Endometrial microvascular endothelial cells (primary cell): ENCODE results near the gene TPI1. TPM values are rescaled to one million over a fixed set of nuclear protein-coding genes. Genes with fewer than 3 reads are reported as not detected.

Source experiments
- in situ Hi-C: cut with HindIII; loops from 2 replicates; pipeline ENCODE4 v1.10.0; 2017; ENCODE audit warnings: low sequenced_read_pairs, low pct_unique_long_range_greater_than_20kb; ENCODE audit errors: inconsistent ontology term
- total RNA-seq: library from RNA; depleted of rRNA; stranded (reverse); fragments of >200 nt; gene quantifications from one replicate; pipeline ENCODE4 v1.2.3, GENCODE V29; 2015; ENCODE audit errors: inconsistent ontology term

TPI1 gene
- total RNA-seq, 1 donor from 2014 or later: 1,455 TPM

DNA sequence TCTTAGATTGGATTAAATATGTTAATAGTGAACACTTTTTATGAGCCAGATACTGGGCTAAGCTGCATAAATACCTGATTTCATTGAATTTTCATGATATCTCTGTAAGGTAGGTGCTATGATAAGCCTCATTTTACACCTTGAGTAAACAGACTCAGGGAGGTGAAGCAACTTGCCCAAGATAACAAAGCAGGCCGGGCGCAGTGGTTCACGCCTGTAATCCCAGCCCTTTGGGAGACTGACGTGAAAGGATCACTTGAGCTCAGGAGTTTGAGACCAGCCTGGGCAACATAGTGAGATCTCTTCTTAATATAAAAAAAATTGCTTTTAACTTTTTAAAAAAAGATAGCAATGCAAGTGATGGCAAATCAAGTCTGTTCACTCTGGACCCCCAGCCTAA lies 25.3 kb upstream of the TPI1 start:
- in situ Hi-C loops: no loop called here

DNA sequence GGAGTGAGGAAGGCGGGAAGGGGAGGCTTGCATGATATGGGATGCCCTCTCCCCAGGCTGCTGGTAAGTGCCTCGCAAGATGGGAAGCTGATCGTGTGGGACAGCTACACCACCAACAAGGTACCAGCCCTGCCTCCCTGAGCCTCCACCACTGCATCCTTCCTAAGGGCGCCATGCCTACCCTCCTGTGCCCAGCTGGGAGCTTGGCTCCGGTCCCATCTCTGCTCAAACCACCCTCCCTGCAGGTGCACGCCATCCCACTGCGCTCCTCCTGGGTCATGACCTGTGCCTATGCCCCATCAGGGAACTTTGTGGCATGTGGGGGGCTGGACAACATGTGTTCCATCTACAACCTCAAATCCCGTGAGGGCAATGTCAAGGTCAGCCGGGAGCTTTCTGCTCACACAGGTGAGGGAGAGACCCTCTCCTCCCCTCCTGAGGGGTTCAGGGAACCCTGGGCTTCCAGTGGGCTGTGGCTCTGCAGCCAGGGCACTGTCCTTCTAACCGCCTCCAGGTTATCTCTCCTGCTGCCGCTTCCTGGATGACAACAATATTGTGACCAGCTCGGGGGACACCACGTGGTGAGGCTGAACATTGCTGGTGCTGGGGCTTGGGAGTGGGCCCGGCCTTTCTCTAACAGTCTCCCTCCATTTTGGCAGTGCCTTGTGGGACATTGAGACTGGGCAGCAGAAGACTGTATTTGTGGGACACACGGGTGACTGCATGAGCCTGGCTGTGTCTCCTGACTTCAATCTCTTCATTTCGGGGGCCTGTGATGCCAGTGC lies 24.0 kb upstream of the TPI1 start:
- in situ Hi-C loops: no loop called here

DNA sequence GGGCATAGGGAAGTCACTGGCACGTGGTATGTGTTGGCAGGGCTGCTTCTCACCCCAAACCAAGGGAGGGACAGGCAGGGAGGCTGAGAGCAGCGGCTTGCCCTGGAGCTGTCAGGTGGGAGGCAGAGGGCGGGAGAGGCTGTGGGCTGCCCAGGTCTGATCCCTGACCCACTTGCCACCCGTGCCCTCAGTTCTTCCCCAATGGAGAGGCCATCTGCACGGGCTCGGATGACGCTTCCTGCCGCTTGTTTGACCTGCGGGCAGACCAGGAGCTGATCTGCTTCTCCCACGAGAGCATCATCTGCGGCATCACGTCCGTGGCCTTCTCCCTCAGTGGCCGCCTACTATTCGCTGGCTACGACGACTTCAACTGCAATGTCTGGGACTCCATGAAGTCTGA lies 21.9 kb upstream of the TPI1 start:
- in situ Hi-C loops: no loop called here

DNA sequence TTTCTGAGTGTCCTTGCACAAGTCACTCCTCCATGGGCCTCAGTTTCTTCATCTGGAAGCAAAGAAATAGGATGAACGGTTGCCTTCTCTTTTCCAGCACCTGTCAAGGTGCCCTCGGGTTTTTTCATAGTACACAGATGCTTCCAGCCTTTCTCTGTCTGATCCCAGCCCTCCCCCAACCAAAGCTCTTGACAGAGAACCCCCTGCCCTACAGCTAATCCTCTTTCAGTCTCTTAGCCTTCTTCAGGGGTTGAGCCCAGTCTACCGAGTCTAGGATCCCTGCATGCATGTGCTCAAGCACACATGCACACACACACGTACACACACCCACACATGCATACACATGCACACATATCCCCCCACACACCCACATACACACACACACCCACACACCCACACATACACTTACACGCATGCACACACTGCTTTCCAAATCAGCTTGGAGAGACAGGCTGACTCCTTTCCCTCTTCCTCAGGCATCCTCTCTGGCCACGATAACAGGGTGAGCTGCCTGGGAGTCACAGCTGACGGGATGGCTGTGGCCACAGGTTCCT lies 20.9 kb upstream of the TPI1 start:
- in situ Hi-C loops: no loop called here

DNA sequence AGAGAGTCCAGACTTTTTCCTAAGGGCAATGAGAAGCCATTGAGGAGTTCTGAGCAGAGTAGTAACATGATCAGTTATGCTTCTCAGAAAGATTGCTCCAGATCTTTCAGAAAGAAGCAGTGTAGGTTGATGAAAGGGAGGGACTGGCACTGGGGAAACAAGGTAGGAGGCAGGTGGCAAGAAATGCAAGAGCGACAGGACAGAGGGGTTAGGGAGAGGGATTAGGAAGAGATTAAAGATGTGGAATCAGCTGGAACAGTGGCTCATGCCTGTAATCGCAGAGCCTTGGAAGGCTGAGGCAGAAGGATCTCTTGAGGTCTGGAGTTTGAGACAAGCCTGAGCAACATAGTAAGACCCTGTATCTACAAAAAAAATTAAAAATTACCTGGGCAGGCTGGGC lies 19.7 kb upstream of the TPI1 start:
- in situ Hi-C loops: no loop called here

DNA sequence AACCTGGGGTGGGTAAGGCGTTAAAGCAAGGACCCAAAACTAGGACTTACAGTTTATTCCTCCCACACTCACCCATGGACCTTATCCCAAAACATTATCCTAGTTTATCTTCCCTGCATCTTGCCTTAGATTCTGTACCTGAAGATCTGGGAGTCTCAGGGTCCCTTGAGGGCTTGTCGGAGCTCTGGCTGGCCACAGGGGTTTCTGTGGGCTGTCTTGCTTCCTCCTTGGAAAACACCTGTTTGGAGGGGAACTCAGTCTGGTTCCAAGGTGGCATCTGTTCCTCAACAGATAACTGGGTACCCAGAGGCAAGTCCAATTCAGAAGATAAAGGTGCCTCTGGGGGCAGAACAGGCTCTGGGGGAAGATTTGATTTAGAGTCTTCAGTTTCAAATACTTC lies 17.9 kb upstream of the TPI1 start:
- in situ Hi-C loops: no loop called here

DNA sequence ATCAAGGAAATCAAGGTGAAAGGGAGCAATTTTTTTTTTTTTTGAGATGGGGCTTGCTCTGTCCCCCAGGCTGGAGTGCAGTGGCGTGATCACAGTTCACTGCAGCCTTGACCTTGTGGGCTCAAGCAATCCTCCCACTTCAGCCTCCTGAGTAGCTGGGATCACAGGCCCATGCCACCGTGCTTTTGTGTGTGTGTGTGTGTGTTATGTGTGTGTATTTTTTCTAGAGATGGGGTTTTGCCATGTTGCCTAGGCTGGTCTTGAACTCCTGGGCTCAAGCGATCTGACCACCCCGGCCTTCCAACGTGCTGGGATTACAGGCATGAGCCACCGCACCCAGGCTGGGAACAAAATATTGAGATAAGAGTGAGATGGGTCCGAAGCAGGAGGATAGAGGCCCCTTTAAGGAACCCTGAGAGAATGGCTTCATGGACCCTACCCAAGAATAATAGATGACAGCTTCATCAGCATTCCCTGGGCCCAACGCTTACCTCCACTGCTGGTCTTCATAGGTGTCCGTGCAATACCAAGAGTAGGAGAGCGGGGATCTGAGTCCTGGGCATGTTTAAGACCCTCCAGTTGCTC lies 17.3 kb upstream of the TPI1 start:
- in situ Hi-C loops: no loop called here

DNA sequence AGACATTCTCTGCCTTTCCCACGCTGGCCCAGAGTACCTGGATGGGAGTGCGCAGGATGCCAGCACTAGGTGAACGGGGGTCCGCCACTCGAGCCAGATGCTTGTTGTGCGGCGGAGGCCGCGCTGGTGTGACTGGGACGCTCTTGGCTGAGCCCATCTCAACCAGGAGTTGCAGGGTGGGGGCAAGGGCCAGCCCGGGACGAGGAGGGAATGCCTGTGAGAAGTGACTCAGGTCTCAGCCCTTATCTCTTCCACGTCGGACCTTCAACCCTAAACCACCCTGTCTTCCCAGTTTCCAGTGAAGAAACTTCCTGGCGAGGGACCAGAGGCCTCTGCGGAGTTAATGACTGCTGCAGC lies 16.6 kb upstream of the TPI1 start:
- in situ Hi-C loops: no loop called here

DNA sequence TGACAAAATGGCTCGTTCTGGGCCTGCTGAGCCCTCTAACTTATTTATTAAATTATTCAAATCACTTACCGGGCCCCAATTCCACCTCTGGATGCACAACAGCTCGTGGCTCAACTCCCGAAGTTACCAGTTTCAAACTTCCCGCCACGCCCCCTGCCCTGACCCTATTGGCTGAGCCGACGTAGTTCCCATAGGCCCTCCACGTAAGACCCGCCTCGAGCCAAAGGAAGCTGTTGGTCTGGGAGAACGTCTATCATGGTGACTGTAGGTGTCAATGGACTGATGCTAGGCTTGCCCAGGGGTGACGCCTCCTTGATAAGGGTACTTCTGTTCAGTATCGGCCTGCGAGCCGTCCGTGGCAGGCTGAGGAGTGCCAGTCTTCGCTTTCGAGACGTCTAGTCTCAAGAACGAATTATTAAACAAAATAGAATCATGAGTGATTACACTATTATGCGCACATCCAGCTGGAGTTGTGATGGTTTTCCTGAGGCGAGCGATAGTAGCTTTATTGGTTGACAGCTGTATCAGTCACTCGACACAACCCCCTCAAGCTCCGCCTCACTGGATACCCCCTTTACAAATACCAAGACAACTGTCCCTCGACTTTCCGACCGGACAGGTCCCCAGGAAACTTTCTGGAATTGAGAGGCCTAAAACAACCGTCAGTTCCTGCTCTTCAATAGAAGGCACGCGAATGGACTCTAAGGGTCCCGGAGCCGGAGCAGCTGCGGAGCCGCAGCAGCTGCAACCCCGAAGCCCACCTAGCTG lies 16.0 kb upstream of the TPI1 start, which contains the start of gene CDCA3:
CDCA3 (minus strand) TSS at position 134 of the 768 bp plus-strand sequence. CDS start 334 bp downstream, outside the sequence.
- in situ Hi-C loops: no loop called here

DNA sequence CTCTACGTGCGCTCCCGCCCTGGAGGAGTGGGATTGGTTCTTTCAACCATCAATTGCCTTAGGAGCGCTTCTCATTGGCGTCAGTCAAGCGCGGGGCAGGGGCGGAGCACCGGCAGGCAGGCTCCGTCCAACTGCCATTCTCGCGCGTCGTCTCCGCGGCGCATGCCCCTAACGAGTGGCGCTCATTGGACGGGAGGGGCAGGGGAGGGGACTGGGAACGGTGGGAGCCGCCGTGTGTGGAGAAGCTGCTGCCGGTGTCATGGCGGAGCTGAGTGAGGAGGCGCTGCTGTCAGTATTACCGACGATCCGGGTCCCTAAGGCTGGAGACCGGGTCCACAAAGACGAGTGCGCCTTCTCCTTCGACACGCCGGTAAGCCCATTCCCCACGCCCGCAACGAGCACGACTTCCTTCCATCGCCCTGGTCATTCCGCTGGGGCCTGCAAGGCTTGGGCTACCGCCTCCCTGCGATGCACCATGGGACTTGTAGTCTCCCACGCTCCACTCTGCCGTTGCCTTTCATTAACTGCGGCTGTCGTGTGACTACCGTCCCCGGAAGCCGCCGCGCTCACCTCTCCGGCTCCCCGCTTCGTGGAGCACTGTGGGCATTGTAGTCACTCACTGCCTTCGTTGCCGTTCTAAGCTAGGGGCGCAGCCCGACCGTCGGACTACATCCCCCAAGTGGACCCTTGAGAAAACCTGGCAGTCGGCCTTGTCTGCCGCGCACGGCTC lies 15.2 kb upstream of the TPI1 start, which contains the start of gene USP5:
USP5 (plus strand) TSS at position 230 of the 730 bp plus-strand sequence; CDS start at position 260, 30 bp downstream.
- in situ Hi-C loops: no loop called here

DNA sequence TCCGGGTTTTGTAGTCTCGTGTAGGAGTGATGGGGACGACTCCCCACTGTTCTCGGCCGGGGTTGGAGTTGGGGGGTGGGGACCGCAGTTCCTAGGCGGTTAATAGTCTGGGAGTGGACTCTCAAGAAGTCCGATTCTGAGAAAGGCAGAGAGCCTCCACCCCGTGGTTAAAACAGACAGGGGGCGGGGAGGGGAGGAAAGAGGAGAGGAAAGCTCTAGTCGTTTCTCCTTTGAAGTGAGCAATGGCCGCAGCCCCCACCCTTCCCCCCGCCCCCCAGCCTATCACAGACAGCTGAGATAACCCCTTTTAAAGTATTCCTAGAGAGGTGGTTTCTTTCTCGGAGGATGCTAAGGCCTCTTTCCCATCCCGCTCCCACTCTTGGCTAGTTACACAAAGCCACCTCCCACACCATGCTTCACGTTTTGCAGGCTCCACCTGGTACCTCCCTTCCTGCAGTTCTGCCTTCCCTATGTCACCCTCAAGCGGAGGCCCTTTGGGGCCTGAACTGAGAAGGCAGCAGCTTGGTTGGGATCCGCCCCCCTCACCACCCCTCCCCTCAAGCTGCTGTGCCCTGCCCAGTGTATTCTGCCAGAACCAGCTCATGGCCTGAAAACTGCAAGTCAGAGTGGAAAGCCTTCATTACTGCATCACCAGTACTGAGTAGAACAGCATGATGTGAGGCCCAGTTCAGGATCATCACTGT lies 14.5 kb upstream of the TPI1 start:
- in situ Hi-C loops: no loop called here

DNA sequence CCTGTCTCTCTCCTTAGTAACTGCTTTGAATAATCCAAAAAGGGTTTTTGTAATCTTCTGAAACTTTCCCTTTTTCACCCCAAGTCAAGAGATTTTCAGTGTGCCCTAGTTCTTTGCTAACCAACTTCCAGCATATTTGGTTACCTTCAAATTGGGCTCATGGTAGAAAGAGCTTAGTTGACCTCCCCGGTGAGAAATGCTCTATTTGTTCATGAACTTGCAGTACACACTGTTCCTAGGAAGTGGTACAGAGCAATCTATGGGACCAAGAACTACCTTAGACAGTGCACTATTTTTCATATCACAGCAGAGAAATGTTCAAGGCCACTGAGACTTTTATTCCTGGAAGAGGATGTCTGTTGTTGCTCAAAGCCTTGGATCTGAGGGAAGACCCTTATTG lies 13.7 kb upstream of the TPI1 start:
- in situ Hi-C loops: no loop called here

DNA sequence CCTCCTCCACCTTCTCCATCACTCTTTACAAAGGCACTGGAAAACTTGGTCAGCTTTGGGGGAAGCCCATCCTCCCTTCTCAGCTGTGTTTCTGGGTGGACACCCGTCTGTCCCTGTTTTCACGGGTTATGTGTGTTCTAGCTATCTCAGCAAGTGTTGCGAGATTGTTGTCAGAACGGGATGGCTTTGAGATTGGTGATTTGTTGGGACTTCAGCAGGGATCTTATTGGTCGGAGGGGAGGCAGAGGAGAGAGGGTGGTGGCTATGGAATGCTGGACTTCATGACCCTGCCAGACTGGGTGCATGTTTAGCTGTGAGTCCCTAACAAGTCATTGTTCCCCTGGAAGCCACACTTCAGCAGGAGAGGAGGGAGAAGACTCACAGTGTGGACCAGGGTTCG lies 13.3 kb upstream of the TPI1 start:
- in situ Hi-C loops: no loop called here

DNA sequence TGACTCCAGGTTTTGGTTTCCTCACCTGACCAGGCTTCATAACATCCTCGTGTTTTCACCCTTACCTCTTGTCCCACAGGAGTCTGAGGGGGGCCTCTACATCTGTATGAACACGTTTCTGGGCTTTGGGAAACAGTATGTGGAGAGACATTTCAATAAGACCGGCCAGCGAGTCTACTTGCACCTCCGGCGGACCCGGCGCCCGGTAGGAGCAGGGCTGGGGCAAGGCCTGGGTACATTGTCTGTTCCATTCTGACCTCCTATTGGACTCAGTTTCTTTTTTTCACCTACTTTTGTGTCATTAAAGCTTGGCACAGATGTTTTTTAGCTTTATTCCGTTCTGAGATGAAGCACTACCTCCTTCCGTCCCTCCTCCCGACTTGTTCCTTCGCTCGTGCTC lies 12.0 kb upstream of the TPI1 start:
- in situ Hi-C loops: no loop called here

DNA sequence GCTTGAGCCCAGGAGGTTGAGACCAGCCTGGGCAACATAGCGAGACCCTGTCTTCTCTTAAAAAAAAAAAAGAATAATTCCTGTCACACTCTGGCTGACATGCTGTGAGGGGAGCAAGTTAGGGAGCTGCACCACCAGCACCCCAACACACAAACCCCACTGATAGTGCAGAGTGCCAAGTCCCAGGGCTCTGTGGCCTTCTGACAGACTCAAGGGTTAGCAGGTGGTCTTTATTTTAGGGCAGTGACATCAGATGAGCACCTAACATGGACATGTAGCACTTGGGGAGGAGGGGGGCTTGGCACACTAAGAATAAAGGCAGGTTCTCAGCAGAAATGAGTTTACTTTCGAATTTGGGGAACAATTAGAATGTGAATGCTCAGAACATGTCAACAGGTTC lies 8.5 kb upstream of the TPI1 start:
- in situ Hi-C loops: no loop called here

DNA sequence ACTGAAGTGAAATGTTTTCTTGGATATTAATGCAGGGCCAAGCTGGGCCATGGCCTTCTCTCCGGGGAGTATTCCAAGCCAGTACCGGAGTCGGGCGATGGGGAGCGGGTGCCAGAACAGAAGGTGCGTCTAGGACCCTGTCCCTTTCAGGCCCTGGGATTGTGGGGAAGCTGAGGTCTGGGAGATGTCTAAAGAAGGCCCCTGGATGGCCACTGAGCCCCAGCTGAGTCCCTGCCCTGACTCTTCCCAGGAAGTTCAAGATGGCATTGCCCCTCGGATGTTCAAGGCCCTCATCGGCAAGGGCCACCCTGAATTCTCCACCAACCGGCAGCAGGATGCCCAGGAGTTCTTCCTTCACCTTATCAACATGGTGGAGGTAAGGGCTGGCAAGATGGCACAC lies 7.2 kb upstream of the TPI1 start:
- in situ Hi-C loops: no loop called here

DNA sequence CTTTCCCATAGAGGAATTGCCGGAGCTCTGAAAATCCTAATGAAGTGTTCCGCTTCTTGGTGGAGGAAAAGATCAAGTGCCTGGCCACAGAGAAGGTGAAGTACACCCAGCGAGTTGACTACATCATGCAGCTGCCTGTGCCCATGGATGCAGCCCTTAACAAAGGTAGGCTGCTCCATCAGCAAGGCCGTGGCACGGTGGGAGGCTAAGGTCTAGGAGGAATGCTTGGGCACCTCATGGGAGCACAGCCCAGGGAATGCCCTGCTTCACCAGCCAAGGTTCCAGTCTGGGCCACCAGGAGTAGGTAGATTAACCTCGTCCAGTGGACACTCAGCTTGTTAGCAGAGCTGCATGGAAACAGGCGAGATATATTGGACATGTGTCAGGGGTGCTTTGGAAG lies 6.4 kb upstream of the TPI1 start:
- in situ Hi-C loops: no loop called here

DNA sequence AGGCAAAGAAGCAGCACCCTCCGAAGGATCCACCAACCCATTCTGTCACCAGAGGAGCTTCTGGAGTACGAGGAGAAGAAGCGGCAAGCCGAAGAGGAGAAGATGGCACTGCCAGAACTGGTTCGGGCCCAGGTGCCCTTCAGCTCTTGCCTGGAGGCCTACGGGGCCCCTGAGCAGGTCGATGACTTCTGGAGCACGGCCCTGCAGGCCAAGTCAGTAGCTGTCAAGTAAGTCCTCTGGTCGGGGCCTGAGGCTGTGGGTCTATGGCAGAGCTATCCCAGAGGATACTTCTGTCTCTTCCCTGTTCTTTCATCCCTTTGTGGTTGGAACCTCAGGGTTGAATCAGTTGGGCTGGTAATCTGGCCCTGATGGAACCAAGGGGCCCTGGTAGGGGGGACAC lies 5.9 kb upstream of the TPI1 start:
- in situ Hi-C loops: no loop called here
